Stimulated activated CD4-positive, alpha-beta T cell treated with anti-CD3 and anti-CD28 coated beads, TNF-alpha, amount 100 ng/mL, for 1 hour (primary cell): ENCODE data around the gene AFDN.

Source experiments
- DNase-seq, 3 donors: peaks; one replicate each; pipeline ENCODE4 v3.0.0-alpha.2; 2020; ENCODE audit warnings: low read depth in 3 of 3, low spot score in 1 of 3

AFDN gene

DNA sequence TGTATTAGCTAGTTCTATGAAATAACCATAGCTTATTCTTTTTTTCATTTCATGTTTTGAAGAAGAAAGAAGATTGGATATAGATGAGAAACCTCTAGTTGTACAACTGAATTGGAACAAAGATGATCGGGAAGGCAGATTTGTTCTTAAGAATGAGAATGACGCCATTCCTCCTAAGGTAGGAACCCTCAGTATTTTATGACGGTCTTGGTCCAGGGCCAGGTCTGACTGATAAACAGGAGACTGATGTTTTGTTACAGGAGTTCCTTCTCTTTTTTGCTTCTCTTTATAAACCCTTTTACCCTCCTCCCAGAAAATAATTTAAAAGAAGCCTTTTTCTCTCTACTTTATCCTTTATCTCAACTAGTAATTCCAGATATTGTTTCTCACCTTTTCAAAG is 43.6 kb downstream of the AFDN start:
- DNase-seq = no peak

DNA sequence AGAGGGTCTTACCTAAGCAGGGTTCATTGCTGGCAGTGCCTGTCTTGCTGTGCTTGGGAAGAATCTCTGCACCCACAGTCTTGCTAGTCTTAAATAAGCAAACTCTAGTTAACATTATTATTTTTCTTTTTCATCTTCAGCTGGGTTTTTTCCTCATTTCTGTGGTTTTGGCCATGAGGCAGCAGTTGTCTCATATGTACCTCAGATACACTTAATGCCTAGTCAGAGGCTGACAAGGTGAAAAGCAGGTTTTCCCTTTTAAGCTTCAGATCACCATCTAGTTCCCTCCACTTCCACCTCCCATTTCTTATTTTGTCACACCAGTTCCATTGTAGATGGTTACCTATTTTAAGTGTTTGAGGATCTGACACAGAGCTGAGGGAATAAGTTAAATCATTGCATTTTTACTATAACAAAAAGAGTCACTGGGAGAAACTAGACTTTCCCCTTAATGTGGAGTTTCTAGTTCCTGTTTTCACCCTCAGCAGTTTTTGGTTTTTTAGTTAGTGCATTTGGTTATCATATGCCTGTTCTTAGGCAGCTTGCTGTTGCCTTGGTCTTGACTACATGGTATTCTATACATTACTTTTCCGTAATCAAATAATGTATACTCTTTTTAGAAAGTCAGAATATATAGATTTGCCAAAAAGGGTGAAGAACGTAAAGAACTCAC is 46.0 kb downstream of the AFDN start:
- no peak for DNase-seq

DNA sequence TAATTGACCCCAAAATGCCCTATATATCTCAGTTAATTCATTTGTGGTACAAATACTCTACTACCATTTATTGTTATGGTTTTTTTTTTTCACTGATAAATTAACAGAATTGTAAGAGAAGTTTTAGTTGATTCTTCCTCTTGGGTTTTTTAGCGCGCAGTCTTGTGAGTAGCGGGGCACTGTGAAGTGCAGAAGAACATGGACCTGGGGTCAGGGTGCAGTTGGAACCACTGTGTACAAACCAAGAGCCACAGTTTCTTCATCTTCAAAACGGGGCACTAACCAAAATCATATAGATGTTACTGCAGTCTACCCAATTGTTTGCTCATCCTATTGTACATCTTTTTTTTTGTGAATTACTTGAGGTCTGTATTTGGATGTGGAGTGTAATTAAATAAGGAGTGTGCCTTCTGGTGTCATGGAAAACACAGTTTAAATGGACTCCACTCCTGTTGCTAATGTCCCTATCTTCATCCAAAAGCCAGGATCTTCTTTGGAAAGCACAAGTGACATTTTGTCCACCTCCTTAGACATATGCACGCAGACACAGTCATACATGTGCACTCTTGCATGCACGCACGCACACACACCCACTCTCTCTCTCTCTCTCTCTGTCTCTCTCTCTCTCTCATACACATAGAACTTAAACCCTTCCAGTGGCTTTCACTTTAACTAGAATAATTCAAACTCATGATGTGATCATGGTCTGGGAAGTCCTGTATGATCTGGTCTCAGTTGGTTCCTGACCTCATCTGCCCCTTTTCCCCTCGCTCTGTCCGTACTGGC is 51.5 kb downstream of the AFDN start:
- DNase-seq = no peak

DNA sequence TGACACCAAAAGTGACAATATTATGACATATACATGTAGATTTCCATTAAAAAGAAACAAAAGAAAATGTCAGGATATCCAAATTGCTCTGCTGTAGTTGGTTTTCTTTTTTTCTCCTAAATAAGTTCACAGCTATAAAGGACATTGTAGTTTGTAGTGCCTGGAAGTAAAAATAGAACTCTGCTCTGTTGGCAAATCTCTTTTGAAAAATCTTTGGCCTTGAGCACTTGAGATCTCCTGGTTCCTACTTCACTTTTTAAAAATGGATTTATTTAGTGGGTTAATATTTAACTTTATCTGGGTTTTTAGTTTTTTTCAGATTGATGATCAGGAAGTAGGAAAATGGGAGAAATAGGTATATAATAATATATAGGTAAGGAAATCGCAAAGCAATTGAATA is 52.9 kb downstream of the AFDN start:
- no peak for DNase-seq

DNA sequence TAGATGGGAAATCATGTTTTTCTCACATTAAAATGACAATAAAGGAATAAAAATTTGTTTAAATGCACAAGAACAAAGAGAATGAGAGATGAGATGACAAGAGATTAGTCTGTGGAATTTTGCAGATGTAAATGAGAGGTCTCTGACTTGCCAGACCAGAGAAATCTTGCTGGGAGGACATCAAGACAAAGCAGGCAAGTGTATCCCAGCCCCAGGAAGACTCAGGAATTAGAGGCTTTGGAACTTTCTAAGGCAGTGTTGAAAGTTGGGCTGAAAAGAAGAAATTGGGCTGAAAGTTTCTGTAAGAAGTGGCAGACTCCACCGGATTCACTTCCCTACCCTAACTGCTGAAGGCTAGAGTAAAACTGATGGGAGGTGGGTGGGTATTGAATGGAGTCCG is 54.6 kb downstream of the AFDN start:
- no peak for DNase-seq

DNA sequence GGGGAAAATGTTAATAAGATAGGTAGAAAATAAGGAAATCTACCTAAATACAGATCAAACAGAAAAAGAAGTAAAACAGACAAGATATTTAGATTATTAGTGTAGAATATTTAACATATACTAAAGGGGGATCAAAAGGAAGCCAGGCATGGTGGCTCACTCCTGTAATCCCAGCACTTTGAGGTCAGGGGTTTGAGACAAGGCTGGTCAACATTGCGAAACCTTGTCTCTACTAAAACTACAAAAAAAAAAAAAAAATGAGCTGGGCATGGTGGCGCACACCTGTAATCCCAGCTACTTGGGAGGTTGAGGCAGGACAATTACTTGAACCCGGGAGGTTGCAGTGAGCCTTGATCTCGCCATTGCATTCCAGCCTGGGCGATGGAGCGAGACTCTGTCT is 55.5 kb downstream of the AFDN start:
- DNase-seq = no peak

DNA sequence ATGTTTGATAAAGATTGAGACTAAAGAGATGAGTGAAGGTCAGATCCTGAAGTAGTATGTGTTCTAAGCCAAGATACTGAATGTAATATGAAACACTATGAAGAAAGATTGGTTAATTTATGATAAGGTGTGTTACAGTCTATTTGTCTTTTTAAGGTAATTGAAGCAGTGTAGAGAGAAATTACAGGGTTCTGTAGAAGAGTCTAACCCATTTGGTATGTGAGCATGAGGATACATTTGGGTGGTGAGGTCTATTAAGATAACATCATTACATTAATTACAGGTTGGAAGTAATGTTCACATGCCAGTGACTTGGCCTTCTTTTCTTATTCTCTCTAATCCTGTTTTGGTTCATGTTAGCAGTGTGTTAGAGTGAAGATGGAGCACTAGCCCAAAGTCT is 61.4 kb downstream of the AFDN start:
- DNase-seq = no peak

DNA sequence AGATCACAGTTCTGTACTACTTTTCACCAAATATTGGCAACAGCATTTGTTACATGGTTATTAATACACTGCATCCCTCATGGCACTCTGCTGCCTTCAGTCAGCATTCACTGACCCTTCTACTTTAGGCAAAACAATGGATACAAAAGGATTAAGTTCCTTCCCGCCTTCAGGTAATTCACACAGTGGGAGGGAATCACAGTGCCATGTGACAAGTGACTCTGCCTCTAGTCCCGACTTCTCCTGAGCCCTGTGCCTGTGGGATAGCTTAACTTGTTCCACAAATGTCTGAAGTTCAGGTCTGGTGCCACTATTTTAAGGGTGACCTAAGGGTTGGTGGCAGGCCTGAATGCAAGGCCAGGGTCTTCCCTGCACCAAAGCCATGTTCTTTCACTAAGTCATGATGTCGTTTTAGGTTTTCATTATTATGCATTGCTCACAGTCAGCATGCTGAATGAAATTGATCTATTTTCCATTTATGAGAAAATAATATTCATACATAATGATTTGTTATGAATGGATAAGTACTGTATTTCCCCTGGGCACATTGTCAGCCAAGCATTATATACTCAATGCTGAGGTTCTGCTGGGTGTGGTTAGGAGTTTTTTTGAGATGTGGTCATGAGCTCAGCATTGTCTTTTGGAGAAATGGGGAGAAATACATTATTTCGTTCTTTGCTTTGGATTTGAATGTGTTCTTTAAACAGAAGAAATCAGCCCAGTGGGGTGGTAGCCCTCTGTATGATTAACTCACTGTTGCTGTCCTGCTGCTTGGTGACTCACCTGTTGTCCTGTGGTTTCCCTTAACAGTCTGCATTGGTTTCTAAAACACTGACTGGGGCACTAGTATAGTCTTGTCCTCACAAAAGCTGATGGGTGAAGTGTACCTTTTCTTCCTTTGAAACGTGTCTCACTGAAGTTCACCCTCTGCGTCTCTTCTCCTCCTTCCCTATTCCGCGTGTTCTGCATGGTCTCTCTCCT is 66.4 kb downstream of the AFDN start:
- DNase-seq = no peak

DNA sequence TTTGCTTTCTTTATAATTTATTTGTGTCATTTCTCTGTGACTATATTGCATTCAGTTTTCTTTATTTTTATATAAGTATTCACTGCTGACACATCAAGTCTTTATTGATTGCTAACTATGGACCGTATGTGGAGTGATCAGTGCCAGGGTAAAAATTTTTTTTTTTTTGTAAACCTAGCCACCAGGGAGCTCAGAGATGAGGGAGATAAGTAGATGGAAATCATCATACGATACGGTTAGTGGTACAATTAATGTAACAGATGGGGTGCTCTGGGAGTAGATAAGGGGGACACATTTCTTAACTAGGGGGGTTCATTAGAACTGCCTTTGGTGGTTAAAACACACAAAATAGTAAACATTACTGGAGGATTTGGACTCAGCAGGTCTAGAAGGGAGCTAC is 68.3 kb downstream of the AFDN start:
- DNase-seq = no peak

DNA sequence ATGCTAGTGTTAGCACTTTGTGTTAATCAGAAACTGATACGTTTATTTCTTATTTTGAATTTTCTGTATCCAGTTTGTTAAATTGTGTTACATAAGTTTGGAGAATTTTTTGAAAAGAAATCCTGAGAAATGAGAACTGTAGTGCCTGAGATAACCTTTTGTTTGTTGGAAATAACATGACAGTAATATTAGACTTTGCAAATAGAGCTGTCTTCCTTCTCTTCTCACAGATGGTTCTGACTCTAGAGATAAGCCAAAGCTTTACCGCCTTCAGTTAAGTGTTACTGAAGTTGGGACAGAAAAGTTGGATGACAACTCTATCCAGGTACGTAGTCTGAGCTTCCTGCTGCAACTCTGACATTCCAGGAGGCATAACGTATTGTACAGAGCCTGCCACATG is 69.9 kb downstream of the AFDN start:
- no peak for DNase-seq

DNA sequence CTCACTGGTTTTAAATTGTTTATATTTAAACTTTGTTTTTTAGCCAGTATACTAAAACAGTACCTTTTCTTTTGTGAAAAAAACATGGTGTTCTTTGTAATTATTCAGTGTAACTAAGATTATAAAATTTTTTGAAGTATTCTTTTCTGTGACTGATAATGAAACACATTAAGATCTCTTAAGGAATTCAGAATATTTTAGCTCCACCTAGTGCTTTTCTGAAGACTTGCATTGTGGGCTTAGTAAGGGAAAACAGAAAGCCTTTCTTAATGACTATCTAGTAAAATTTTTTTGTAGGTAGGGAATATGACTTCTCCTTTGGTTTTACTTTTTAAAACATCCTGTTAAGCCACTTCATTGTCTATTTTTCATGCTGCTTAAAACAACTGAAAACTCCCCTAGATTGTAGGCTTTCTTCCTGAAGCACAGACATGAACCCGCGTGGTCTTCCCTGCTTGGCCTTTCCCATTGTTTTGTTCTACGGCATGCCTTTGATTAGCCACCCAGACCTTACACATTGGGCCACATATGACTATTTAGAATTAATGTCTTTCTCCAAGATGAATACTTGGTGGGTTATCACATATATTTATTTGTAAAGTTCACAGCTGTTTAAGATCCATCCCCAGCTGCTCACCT is 72.1 kb downstream of the AFDN start:
- DNase-seq = no peak

DNA sequence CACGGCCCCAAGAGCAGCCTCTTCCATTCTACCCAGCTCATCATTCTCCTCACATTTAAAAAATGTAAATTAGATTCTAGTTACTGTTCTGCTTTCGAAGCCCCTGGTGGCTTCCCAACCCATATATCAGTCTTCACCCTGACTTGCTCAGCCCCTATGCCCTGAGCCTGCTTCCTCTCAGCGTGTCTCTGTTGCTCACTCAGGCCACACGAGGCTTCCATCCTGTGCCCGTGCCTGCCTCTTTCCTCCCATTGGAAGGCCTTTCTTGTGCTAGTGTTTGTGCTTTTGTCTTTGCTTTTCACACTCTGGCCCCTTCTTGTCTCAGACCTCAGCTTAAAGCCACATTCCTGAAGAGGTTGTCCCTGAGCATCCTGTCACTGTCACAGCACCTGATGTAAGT is 78.1 kb downstream of the AFDN start:
- DNase-seq = no peak

DNA sequence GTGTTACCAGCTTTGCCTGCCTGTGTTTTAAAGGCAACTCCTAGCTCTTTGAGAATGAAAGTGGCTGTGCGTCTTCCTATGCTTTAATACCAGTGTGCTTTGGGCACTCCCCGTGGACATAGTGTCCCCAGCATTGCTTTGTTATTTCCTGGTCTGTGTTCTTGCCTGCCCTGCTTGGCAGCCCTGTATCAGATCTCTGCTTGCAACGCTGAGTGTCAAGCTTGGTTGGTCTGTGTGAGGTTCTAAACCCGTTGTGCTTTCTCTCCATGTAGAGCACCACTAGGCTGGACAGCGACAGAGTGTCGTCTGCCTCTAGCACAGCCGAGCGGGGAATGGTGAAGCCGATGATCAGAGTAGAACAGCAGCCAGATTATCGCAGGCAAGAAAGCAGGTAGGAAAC is 80.2 kb downstream of the AFDN start:
- no peak for DNase-seq

DNA sequence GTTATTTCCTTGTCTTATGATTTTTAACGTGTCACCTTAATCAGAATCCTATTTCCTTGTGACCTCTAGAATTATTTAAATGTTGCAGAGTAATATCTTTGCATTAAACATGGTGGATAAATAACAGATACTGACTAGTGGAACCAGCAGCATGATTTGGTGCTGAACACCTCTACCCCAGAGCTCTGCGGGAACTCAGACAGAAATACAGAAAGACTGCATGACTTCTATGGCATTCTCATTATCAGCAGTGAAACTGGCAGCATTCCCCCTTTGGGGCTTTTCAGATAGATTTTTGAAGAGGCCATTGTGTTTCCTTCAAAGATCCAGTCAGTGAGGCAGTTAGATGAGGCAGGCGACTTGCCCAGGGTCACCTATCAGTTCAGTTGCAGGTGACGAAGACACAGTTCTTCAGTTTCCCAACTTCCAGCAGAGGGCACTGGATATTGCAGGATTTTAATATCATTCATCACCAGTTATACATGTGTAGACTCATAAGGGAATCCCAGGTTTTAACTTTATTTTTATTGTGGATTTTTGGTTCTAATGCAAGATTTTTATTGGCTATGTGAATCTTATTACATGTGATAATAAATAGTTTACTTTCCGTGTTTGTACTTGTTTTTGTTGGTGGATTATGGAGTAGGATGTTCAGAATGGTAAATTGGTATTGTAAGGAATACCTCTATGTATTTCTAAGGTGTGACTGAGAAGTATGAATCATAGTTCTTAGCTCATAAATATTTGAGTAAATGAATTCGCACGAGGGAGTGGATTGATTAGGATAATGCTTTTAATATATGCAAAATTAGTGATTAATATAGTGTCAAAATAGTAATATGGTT is 81.3 kb downstream of the AFDN start:
- no peak for DNase-seq

DNA sequence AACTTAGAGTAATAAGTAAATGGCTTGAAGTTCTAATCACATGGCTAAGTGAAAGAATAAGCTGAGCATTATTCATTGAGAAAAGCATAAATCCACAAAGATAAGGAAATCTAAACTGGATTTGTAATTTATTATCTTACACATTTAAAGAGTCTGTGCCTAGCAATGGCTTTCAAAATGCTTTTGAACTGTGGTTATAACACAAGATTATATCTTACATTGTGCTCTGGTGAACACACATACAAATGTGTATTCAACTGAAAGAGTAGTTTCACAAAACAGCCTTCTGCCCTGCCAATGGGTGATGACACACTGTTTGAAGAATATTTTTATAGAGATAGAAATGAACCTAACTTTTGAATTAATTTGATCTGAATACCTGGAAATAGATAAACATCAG is 83.3 kb downstream of the AFDN start:
- no peak for DNase-seq

DNA sequence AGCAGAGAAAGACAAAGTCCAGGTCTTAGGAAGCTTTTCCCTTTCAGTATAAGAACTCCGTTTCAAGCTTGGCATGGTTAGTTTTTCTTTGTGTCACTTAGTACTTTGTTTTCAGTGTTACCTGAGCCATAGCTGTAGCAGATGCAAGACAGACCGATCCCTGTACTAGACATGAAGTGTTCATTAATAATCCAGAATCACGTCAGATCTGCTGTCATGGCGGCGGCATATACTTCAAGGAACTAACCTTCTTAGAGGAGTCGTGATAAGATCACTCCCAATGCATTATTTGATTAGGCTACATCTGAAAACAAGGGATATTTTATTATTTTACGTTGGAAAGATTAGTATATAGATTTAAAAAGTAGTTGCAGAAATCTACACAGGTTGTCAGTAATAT is 83.9 kb downstream of the AFDN start:
- no peak for DNase-seq

DNA sequence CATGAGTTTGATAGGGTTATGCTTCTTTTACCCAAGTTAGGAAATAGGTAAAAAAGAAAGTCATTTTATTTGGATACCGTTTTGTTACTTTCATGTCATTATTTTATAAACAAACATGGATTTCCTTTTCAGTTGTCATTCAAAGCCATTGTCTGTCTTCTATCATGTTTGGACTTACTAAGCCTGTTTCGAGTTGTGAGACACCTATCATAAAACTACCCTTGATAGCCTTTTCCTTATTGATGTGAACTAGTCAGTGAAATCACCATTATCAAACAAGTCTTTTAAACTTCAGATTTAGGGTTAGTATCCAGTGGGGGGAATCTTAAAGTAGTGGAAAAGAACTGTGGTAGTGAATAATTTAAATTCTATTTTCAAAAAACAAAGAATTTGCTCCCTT is 85.8 kb downstream of the AFDN start:
- DNase-seq = no peak

DNA sequence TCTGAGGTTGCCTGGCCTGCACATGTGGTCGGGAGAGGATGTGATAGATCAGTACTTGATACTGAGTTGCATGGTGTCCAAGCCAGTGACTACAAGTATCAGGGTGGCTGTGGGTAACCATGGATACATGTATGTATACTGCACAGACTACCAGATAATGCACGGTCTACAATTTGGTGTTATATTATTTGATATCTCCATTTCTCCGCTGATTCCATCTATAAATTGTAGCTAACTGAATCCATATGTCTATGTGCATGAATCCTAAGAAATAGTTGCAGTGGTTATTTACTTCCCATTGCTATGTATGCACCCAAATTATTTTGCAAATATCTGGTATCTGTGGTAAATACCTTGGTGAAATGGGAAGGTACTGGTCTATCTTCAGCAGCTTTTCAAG is 87.0 kb downstream of the AFDN start:
- no peak for DNase-seq

DNA sequence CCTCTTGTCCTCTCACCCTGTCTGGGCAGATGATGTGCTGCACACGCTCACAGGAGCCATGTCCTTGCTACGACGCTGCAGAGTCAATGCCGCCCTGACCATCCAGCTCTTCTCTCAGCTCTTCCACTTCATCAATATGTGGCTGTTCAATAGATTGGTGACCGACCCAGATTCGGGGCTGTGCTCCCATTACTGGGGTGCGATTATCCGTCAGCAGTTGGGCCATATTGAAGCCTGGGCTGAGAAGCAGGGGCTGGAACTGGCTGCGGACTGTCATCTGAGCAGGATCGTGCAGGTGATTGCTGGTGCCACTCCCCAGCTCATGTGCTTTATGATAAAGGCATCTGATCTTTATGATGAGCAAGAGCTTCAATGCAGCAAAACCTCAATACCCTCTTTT is 88.4 kb downstream of the AFDN start:
- DNase-seq = no peak

DNA sequence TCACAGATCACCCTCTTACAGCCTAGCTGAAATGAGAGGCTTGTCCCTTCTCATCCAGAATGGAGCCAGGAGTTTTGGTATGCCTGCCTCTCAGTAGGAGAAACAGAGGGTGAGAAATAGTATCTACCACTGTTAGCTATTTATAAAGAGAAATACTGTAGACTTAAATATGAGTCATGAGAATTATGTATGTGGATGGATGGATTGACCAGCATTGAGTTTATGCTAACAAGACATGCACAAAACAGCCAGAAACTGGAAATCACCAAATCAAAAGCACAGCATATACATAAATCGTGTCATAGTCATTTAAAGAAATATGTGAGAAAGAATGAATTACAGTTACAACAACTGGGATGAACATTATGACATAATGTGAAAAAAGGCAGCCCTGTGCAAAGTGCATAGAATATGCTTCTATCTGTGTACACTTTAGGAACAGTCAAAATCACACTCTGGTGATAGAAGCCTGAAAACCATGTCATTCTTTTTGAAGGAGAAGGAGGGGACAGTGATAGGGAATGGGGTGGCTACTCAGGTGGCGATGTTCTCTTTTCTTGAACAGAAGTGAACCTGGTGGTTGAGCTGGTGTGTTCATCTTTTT is 90.9 kb downstream of the AFDN start:
- DNase-seq = no peak
